GM23248 (cell line): ENCODE measurements around the gene PDE6G.

ENCODE experiments used
- EZH2 ChIP-seq: fragments of 200-600 bp; sonication (generic); IDR thresholded peaks from 2 replicates; pipeline ENCODE4 v1.6.1; 2018; ENCODE audit warnings: antibody characterized with exemption, mild to moderate bottlenecking; ENCODE audit not compliant: insufficient read depth, poor library complexity, severe bottlenecking
- EZH2phosphoT487 ChIP-seq: fragments of 200-600 bp; sonication (generic); IDR thresholded peaks from 2 replicates; pipeline ENCODE4 v1.6.1; 2018; ENCODE audit warnings: antibody characterized with exemption, moderate library complexity, mild to moderate bottlenecking, low read depth; ENCODE audit not compliant: insufficient read depth

GRCh38 chr17:81650951-81651350, 5.4 kb downstream of the PDE6G start:
- TF ChIP-seq EZH2 (no peak), EZH2phosphoT487 (no peak)
